Thoracic aorta (tissue), 2 donors: Measurements from ENCODE around the gene LUZP2. TPM values are rescaled to one million over a fixed set of nuclear protein-coding genes. Genes with fewer than 3 reads are reported as not detected.
"Not testable (repeated sequence)": the region's sequence is repeated elsewhere in the genome, so short reads cannot be mapped to it uniquely, and the experiment has no call there.

Experiments used
- ATAC-seq: fragments of 150-250 bp; one replicate; pipeline ENCODE4 v1.8.0; 2017; ENCODE audit warnings: low read depth; ENCODE audit not compliant: insufficient number of reproducible peaks, low FRiP score
- DNase-seq: peaks from one replicate; pipeline ENCODE4 v3.0.0-alpha.2; 2020; ENCODE audit warnings: low spot score
- H3K27ac ChIP-seq, 2 donors: fragments of 200-600 bp; sonication (generic); 1 replicate in 1 of 2; 2 replicates in 1 of 2; pipeline ENCODE4 v1.5.1; 2016; ENCODE audit warnings: mild to moderate bottlenecking in 2 of 2, moderate library complexity in 2 of 2
- H3K27me3 ChIP-seq: fragments of 200-600 bp; sonication (generic); replicated peaks from 2 replicates; pipeline ENCODE4 v1.6.0; 2016; ENCODE audit warnings: mild to moderate bottlenecking; ENCODE audit not compliant: insufficient read depth
- H3K36me3 ChIP-seq: fragments of 200-600 bp; sonication (generic); one replicate; pipeline ENCODE4 v1.5.1; 2016
- H3K4me1 ChIP-seq, 2 donors: fragments of 200-600 bp; sonication (generic); 1 replicate in 1 of 2; 2 replicates in 1 of 2; pipeline versions ENCODE4 v1.5.1 to v1.6.0; 2016; ENCODE audit warnings: low read depth in 2 of 2, mild to moderate bottlenecking in 1 of 2; ENCODE audit not compliant: control insufficient read depth in 1 of 2
- H3K4me3 ChIP-seq: fragments of 200-600 bp; sonication (generic); 2 replicates; pipeline ENCODE4 v1.5.1; 2016; ENCODE audit warnings: mild to moderate bottlenecking
- H3K9me3 ChIP-seq: fragments of 200-600 bp; sonication (generic); 2 replicates; pipeline ENCODE4 v1.5.1; 2016
- total RNA-seq, 2 donors: library from RNA; depleted of rRNA; stranded (reverse); fragments of >200 nt; gene quantifications; one replicate each; pipeline versions ENCODE4 v1.1.0 to v1.2.3, GENCODE V29; 2016
- TF ChIP-seq, protein P1 (sequence below): fragments of 200-600 bp; sonication (generic); IDR thresholded peaks from one replicate; pipeline ENCODE4 v1.5.1; 2019; ENCODE audit warnings: antibody characterized with exemption

LUZP2 gene
- total RNA-seq, 2 donors from 2014 or later: 0.41 TPM; not detected in 1

- ATAC-seq (no peak), DNase-seq (no peak)
- Histone ChIP-seq H3K27me3 (no peaks in the 10 kb centered on the region), H3K27ac (no peak overlapping the region), H3K4me3 (no peak overlapping the region), H3K9me3 (no peaks in the 10 kb centered on the region), H3K36me3 (no peaks in the 10 kb centered on the region), H3K4me1 (no peaks in the 10 kb centered on the region)
- TF ChIP-seq, protein P1, sequence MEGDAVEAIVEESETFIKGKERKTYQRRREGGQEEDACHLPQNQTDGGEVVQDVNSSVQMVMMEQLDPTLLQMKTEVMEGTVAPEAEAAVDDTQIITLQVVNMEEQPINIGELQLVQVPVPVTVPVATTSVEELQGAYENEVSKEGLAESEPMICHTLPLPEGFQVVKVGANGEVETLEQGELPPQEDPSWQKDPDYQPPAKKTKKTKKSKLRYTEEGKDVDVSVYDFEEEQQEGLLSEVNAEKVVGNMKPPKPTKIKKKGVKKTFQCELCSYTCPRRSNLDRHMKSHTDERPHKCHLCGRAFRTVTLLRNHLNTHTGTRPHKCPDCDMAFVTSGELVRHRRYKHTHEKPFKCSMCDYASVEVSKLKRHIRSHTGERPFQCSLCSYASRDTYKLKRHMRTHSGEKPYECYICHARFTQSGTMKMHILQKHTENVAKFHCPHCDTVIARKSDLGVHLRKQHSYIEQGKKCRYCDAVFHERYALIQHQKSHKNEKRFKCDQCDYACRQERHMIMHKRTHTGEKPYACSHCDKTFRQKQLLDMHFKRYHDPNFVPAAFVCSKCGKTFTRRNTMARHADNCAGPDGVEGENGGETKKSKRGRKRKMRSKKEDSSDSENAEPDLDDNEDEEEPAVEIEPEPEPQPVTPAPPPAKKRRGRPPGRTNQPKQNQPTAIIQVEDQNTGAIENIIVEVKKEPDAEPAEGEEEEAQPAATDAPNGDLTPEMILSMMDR: no peak
These were observed 468.9 kb downstream of the LUZP2 start for GRCh38 chr11:24965748-24966147.

GRCh38 chr11:24993903-24994302 lies 497.1 kb downstream of the LUZP2 start:
- not testable (repeated sequence) for H3K27ac ChIP-seq, H3K4me3 ChIP-seq, ATAC-seq, H3K36me3 ChIP-seq, H3K4me1 ChIP-seq, DNase-seq, H3K9me3 ChIP-seq, H3K27me3 ChIP-seq

- not testable (repeated sequence) for H3K27ac ChIP-seq, H3K9me3 ChIP-seq, H3K4me3 ChIP-seq, H3K4me1 ChIP-seq, DNase-seq, H3K27me3 ChIP-seq, ATAC-seq, H3K36me3 ChIP-seq
These were observed 503.1 kb downstream of the LUZP2 start for GRCh38 chr11:24999929-25000328.

DNA sequence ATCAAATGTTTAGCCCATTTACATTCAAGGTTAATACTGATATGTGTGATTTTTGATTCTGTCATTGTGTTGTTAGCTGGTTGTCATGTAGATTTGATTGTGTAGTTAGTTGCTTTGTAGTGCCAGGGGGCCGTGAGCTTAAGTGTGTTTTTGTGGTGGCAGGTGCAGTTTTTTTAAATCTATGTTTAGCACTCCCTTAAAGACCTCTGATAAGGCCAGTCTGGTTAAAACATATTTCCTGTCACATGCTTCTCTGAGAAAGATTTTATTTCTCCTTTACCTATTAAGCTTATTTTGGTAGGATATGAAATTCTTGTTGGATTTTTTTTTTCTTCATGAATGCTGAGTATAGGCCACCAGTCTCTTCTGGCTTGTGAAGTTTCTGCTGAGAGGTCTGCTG lies 540.6 kb downstream of the LUZP2 start:
- H3K27me3 ChIP-seq: no peaks in the 10 kb centered on the region

DNA sequence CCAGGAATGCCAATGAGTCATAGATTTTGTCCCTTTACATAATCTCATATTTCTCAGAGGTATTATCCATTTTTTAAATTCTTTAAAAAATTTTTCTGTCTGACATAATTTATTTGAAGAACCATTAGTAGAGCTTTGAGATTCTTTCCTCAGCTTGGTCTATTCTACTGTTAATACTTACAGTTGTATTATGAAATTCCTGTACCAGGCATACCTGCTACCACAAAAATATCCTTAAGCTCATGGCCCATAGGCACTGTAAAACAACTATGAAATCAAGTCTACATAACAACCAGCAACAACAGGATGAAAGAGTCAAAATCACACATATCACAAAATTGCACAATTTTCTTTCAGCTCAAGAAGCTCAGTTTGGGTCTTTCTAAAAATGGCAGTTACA lies 541.3 kb downstream of the LUZP2 start:
- H3K27ac ChIP-seq: no peak overlapping the region
- H3K36me3 ChIP-seq: no peaks in the 10 kb centered on the region
- no peaks in the 10 kb centered on the region for H3K4me1 ChIP-seq
- DNase-seq (no peak), ATAC-seq (no peak)
- H3K9me3 ChIP-seq: no peaks in the 10 kb centered on the region
- H3K27me3 ChIP-seq: no peaks in the 10 kb centered on the region
- H3K4me3 ChIP-seq: no peak overlapping the region
- TF ChIP-seq, protein P1: no peak

More for the DNA sequence above, 540.6 kb downstream of the LUZP2 start:
- Histone ChIP-seq H3K4me1 (no peaks in the 10 kb centered on the region), H3K36me3 (no peaks in the 10 kb centered on the region), H3K9me3 (no peaks in the 10 kb centered on the region), H3K27ac (no peak overlapping the region), H3K4me3 (no peak overlapping the region)
- DNase-seq (no peak), ATAC-seq (no peak)
- TF ChIP-seq, protein P1: no peak

DNA sequence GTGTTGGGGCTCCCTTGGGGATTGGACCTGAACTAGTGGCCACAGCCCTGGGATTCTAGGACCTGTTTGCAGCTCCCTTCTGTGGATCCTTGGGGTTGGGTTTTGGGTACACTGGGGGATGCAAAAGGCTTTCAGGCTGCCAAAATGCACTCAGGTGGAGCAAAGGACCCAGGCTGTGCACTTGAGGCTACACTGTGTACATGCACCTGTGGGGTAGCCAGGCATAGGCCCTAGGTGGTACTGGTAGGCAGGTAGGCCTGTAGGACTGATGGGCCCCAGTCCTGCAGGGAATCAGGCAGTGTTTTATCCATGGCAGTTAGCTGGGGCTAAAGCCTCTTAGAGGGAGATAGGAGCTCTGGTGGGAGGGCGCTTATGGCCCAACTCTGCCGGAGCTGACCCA lies 542.3 kb downstream of the LUZP2 start:
- no peaks in the 10 kb centered on the region for H3K36me3 ChIP-seq
- no peak overlapping the region for H3K4me3 ChIP-seq
- H3K9me3 ChIP-seq: no peaks in the 10 kb centered on the region
- DNase-seq (no peak), ATAC-seq (no peak)
- no peak overlapping the region for H3K27ac ChIP-seq
- no peaks in the 10 kb centered on the region for H3K27me3 ChIP-seq
- no peaks in the 10 kb centered on the region for H3K4me1 ChIP-seq
- TF ChIP-seq, protein P1: no peak
